AG20443 (cell line): ENCODE results near the gene MAGED1.

Experiments
- DNase-seq: peaks from one replicate; pipeline ENCODE4 v3.0.0; 2012; ENCODE audit warnings: low spot score, mixed read lengths

Gene MAGED1

GRCh38 chrX:51892921-51893745 lies at the start of gene MAGED1:
MAGED1 (plus strand) TSS chrX:51893623; CDS start chrX:51894305, 682 bp downstream.
- DNase-seq = peak; percentile 88

- DNase-seq = no peak
Observed at GRCh38 chrX:51847463-51847862, 46.0 kb upstream of the MAGED1 start.

GRCh38 chrX:51851507-51852085 lies 41.8 kb upstream of the MAGED1 start:
- DNase-seq = no peak

- DNase-seq = no peak
Observed at GRCh38 chrX:51852096-51852495, 41.3 kb upstream of the MAGED1 start.

GRCh38 chrX:51852621-51853020 lies 40.8 kb upstream of the MAGED1 start:
- DNase-seq = no peak

- DNase-seq = no peak
Observed at GRCh38 chrX:51853251-51853650, 40.2 kb upstream of the MAGED1 start.

GRCh38 chrX:51855698-51856097 lies 37.7 kb upstream of the MAGED1 start:
- DNase-seq = no peak

- no peak for DNase-seq
Observed at GRCh38 chrX:51857159-51857733, 36.2 kb upstream of the MAGED1 start.

GRCh38 chrX:51860679-51861078 lies 32.7 kb upstream of the MAGED1 start:
- DNase-seq = peak; percentile 48

- DNase-seq = no peak
Observed at GRCh38 chrX:51862920-51863319, 30.5 kb upstream of the MAGED1 start.

- DNase-seq = no peak
Observed at GRCh38 chrX:51866210-51866609, 27.2 kb upstream of the MAGED1 start.

GRCh38 chrX:51867626-51868025 lies 25.8 kb upstream of the MAGED1 start:
- DNase-seq = no peak

- DNase-seq = no peak
Observed at GRCh38 chrX:51870354-51870753, 23.1 kb upstream of the MAGED1 start.

- DNase-seq = no peak
Observed at GRCh38 chrX:51874123-51874522, 19.3 kb upstream of the MAGED1 start.

- DNase-seq = peak; percentile 30
Observed at GRCh38 chrX:51876441-51876840, 17.0 kb upstream of the MAGED1 start.

GRCh38 chrX:51878056-51878455 lies 15.4 kb upstream of the MAGED1 start:
- no peak for DNase-seq

- DNase-seq = no peak
Observed at GRCh38 chrX:51889851-51890250, 3.6 kb upstream of the MAGED1 start.

GRCh38 chrX:51891245-51891644 lies 2.2 kb upstream of the MAGED1 start:
- DNase-seq = no peak

GRCh38 chrX:51891821-51892551 lies 1.4 kb upstream of the MAGED1 start:
- peak; percentile 55 for DNase-seq

GRCh38 chrX:51893931-51894696 lies 691 bp downstream of the MAGED1 start:
- no peak for DNase-seq

GRCh38 chrX:51894697-51895336 lies 1.4 kb downstream of the MAGED1 start:
- peak; percentile 24 for DNase-seq
